Measurements from ENCODE around the gene DCAF5. TPM values are rescaled to one million over a fixed set of nuclear protein-coding genes. Genes with fewer than 3 reads are reported as not detected.

Gene DCAF5
- total RNA-seq, 2 donors from 2014 or later = 43.8 to 49.4 TPM

GRCh38 chr14:69151458-69152180 lies 1.3 kb downstream of the DCAF5 start:
- peak; percentile 70 to 71 for ATAC-seq
- intact Hi-C loops (cut with DNase I) = loop anchor here in 1 of 2 donors (10.0 kb wide), 1 partner anchor 73 kb away; no protein-coding TSS in a partner anchor
- DNase-seq = peak; percentile 77

DNA sequence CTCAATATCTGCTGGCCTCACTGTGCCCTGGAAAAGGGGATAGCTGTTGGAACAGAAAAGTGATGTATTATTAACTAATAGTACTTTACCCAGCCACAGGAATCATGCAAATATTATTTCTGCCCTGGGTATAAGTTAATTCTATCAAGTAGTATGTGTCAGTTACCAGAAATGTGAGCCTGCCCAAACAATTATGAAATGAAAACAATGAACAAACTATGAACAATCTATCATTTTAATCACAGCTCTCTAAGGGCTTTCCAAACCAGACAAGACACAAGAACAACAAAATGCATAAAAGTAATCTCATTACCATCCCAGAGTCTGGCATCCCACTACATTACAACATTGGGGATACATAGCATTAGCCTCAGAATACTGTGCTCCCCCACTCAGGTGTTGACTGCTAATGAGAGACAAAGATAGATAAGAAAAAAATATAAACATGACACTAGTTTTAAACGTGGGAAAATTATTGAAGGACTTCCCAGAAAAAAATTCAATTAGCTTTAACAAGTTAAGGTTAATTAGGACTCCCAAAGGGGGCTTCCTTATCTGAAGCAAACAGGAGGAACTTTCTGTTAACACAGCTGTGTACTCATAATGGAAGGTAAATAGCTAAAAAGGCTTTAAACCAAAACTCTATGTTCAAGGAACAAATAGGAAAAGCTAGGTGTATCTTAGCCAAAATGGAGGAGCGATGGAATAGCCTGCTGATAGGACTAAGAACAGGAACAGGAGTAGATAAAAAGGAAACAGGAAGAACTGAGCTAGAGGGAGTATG lies 3.3 kb downstream of the DCAF5 start:
- no peak for ATAC-seq

DNA sequence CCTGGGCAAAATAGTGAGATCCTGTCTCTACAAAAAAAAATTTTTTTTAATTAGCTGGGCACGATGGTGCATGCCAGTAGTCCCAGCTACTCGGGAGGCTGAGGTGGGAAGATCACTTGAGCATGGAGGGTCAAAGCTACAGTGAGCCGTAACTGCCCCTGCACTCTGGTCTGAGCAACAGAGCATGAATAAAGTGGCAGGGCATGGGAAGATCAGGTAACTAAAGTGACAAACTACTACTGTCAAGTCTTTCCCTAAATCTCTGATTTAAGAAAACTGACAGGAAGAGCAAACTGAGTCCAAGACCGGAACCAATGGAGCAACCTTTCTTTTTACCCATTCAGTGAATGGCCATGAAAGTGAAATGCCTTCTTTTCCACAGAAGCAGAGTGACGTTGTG lies 10.8 kb downstream of the DCAF5 start:
- DNase-seq = no peak
- no peak for ATAC-seq
- intact Hi-C loops (cut with DNase I) = no loop called here

More for the DNA sequence above, 3.3 kb downstream of the DCAF5 start:
- no peak for DNase-seq
- intact Hi-C loops (cut with DNase I) = loop anchor here in 1 of 2 donors (10.0 kb wide), 1 partner anchor 75 kb away; no protein-coding TSS in a partner anchor

DNA sequence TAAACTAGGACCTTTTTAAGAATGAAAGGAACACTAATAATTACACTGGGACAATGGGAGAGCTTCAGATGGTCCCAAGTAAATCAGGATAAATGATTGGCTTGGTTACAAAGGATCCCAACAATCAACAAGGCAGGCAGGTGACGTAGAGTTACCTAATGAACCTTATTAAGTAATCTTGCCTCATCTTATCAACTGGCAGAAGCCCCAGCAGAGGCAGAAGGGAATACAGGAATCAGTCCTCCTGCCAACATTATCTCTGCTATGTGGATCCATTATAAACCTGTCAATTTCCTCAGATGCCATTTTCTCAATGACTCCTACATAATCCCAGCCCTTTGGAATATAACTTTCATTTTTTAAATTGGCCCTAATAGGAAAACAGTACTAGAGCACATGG lies 11.4 kb downstream of the DCAF5 start:
- intact Hi-C loops (cut with DNase I) = no loop called here
- DNase-seq (no peak), ATAC-seq (no peak)

DNA sequence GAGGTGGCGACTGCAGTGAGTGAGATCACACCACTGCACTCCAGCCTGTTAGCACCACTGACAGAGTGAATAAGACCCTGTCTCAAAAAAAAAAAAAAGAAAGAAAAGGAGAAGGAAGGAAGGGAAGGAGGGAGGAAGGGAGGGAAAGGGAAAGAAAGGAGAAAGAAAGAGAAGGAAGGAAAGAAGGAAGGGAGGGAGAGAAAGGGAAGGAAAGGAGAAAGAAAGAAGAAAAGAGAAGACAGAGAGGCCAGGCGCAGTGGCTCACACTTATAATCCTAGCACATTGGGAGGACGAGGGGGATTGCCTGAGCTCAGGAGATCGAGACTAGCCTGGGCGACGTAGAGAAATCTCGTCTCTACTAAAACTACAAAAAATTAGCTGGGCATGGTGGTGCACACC lies 13.2 kb downstream of the DCAF5 start:
- intact Hi-C loops (cut with DNase I) = loop anchor here in 1 of 2 donors (10.0 kb wide), 1 partner anchor 85 kb away; no protein-coding TSS in a partner anchor
- ATAC-seq (no peak), DNase-seq (no peak)

DNA sequence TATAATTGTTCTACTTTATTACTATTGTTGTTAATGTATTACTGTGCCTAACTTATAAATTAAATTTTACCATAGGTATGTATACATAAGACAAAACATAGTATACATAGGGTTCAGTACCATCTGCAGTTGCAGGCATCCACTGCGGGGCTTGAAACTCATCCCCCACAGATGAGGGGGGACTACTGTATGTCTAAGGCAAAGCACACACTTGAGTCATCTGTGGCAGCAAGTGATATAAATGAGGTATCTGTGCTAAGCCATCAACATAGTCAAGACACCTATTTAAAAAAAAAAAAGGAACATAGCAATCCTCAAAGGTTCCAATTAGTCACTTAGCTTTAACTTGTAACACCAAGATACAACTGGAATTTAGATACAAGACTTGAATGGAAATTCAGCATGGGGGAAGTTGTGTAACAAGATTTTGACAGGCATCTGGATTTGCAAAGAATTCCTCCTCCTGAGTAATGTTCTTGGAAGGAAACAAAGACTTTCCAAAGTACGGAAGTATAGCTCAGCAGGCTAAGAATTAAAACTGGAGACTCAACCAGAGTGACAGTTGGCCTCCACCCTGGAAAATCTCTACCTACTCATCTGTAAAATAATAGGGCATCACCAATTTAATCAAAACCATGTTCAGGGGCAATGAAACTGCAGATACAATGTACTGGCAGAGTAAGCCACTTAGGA lies 14.9 kb downstream of the DCAF5 start:
- ATAC-seq = peak; percentile 78 to 85
- intact Hi-C loops (cut with DNase I) = loop anchor here in 1 of 2 donors (10.0 kb wide), 1 partner anchor 87 kb away; no protein-coding TSS in a partner anchor
- DNase-seq = no peak

GRCh38 chr14:69137416-69137815 lies 15.5 kb downstream of the DCAF5 start:
- no peak for ATAC-seq
- DNase-seq = no peak
- intact Hi-C loops (cut with DNase I) = loop anchor here in 1 of 2 donors (10.0 kb wide), 1 partner anchor 87 kb away; no protein-coding TSS in a partner anchor

GRCh38 chr14:69135133-69135532 lies 17.8 kb downstream of the DCAF5 start:
- intact Hi-C loops (cut with DNase I) = loop anchor here in 1 of 2 donors (10.0 kb wide), 1 partner anchor 90 kb away; no protein-coding TSS in a partner anchor
- DNase-seq (no peak), ATAC-seq (no peak)

DNA sequence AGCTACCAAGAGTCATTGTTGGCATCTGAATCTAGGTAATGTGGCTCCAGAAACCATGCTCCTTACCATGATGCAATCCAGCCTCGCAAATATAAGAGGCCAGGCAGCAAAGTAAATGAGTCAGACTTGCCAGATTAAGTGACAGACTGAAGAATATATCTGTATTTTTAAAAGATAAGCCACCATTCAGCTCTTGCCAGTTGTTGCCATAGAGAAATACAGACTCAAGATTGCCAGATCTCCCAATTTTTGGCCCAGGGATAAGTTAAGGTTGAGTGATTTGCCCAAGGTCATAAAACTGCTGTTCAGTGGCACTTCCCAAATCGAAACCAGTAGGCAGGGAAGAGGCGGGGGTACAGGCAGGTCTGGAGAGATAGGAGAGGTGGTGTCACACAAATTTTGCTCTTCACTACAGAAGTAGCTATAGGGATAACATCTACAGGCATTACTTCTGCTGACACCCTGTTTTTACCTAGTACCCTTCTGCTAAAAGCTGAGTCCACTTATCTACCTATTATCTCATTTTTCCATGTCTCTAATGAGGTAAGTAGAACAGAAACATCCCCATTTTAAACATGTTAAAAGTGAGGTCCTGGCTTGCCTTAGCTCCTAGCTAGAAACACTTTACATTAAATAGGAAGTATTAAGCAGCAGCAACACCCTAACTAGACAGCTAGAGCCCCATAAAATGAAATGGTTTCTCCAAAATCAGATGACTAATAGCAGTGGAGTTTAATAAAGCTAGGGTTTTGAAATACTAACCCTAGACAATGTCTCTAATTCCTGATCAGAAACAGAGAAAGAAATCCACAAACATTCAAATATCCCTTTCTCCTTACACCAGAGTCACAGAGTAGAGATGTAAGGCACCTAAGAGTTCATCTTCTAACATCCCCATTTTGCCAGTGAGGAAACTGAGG lies 19.5 kb downstream of the DCAF5 start:
- DNase-seq = no peak
- peak in 1 of 2 donors; percentile 67 for ATAC-seq
- intact Hi-C loops (cut with DNase I) = loop anchor here in 1 of 2 donors (10.0 kb wide), 1 partner anchor 91 kb away; no protein-coding TSS in a partner anchor

DNA sequence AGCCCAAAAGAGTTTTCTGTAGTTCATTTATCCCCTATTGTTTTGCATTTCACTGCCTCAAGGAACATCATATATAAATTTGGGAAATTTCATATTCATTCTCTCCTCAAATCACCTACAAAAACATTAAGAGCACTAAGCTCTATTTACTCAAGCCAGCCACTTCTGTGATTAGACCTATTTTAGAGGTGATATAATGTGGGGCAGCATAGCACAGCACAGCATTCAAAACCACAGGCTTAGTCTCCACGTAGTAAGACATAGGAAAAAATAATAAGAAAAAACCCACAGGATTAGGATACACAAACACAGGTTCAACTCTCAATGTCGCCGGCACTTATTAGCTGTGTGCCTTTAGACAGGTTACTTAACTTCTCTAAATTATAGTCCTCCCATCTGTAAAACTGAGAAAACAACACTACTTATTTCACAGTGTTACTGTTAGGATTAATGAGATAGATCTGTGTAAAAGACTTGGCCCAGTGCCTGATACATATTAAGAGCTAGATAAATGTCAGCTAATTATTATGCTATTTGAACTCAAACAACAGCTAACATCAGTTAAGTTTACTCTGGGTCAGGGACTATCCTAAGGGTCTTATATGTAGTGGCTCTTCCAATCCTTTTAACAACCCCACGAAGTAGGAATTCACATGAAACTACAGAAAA lies 20.3 kb downstream of the DCAF5 start:
- intact Hi-C loops (cut with DNase I) = loop anchor here in 1 of 2 donors (10.0 kb wide), 1 partner anchor 92 kb away; no protein-coding TSS in a partner anchor
- no peak for ATAC-seq

DNA sequence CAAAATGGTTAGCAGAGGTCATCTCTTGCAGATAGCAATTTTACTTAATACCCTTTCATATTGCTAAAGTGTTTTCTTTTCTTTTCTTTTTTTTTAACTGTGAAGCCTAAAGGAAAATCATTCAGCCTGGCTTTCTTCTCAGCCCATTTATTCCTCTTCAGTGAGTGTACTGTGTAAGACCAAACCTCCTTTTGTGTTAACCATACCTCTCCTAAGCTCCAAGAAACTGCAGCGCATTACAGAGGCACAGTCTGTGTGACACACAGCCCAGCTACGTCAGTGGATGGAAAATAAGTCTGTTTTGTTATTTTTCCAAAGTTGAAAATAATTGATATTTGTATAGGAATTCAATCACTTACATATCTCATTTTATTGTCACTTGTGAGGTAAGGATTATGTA lies 21.7 kb downstream of the DCAF5 start:
- DNase-seq (no peak), ATAC-seq (no peak)
- intact Hi-C loops (cut with DNase I) = loop anchor here in 1 of 2 donors (10.0 kb wide), 1 partner anchor 94 kb away; no protein-coding TSS in a partner anchor

More for the DNA sequence above, 20.3 kb downstream of the DCAF5 start:
- DNase-seq = no peak

GRCh38 chr14:69129264-69129880 lies 23.5 kb downstream of the DCAF5 start:
- DNase-seq (peak; percentile 77), ATAC-seq (peak; percentile 74 to 90)
- intact Hi-C loops (cut with DNase I) = loop anchor here in 1 of 2 donors (5.0 to 10.0 kb wide), 3 partner anchors 93 to 333 kb away; no protein-coding TSS in a partner anchor

GRCh38 chr14:69118305-69118704 lies 34.6 kb downstream of the DCAF5 start:
- DNase-seq (no peak), ATAC-seq (no peak)
- intact Hi-C loops (cut with DNase I) = no loop called here

DNA sequence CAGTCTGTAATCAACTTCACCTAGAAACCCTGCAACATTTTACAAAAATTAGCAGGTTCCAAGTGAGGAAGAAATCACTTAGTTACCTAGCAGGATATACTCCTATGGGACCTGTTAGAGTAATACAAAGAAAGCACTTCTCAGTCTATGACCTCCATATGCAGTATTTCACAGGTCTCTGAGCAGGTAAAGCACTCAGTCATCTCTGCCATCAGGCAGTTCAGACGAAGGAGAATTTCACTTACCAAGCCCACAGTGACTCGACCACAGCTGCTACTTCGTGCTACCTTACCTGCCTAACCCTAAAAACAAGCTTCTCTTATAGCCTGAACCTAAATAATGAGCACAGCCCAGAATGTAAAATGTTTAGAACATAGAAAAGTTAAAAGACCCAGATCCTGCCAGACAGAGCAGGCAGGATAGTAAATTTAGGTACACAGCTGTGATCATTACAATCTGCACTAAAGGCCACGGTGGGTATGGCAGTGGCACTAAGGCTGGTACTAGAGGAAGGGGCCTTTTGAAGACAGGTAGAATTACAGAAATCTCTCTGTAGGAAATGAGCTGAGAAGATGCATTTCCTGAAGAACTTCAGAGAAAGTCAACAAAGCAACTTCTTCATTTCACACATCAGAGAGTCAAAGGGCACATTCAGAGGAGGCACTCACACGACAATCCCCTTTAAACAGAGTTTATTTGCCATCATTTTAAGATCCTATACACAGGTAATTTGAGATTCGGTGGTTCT lies 35.7 kb downstream of the DCAF5 start:
- no peak for ATAC-seq
- no peak for DNase-seq
- intact Hi-C loops (cut with DNase I) = no loop called here

GRCh38 chr14:69115407-69116185 lies 37.3 kb downstream of the DCAF5 start:
- DNase-seq (no peak), ATAC-seq (no peak)
- intact Hi-C loops (cut with DNase I) = no loop called here

DNA sequence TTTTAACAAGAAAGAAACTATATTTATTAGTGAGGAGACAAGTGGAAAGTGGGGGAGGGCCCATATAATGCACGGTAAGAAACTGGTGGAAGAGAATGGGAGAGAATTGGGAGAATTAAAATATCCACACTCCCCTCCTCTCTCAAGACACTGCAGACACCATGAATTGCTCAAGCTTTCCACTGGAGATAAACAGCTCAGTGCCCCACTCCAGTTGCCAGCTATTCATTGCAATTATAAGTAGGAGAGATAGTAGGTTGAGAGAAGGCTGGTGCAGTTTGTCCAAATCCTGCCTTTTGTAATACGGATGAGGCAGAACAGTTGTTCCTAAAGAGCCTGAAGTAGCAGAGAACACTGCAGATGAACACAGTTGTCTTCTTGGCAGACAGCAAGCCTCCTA lies 38.2 kb downstream of the DCAF5 start:
- intact Hi-C loops (cut with DNase I) = no loop called here

More for the DNA sequence above, 38.2 kb downstream of the DCAF5 start:
- DNase-seq (no peak), ATAC-seq (peak; percentile 44 to 45)
